B cell (primary cell): ENCODE measurements around the gene SMAD2.

Experiments used
- CTCF ChIP-seq: fragments of 200-600 bp; IDR thresholded peaks from one replicate; pipeline ENCODE4 v1.8.0; 2022; ENCODE audit warnings: antibody characterized with exemption, mild to moderate bottlenecking
- EZH2 ChIP-seq: IDR thresholded peaks from 2 replicates; pipeline ENCODE4 v1.6.1; 2012; ENCODE audit warnings: borderline replicate concordance, low read depth, mild to moderate bottlenecking, moderate library complexity, low read length; ENCODE audit not compliant: insufficient read depth, poor library complexity, severe bottlenecking

- no peak for TF ChIP-seq CTCF
- TF ChIP-seq EZH2 = no peak
Observed at GRCh38 chr18:47917923-47918610, 12.4 kb downstream of the SMAD2 start.
